ENCODE results near the gene ACSL3.

The ACSL3 gene

DNA sequence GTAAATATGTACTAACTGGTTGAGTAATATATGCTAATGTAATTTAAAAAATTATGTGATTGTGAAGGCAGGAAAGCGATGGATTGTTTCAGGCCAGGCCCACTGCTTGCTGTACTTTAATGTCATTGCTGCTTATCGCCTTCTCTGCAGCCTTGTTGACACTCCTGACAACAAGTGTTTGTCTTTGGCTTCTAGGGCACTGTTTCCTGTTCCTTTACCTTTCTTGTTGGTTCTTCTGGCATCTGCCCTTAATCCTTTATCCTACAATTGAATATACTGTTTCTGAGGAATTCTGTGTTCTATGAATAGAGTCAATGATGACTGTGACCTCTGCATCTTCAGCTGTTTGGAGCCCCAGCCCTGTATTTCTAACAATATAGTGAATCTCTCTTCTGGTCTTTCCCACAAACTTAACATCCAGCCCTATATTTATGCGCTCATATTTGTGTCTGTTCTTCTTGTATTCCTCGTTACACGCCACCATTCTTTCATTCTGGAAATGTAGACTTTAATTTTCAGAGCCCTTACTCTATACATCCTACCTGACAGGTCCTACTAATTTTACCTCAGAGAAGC, 17.6 kb downstream of the ACSL3 start:
- TF ChIP-seq, protein P1, sequence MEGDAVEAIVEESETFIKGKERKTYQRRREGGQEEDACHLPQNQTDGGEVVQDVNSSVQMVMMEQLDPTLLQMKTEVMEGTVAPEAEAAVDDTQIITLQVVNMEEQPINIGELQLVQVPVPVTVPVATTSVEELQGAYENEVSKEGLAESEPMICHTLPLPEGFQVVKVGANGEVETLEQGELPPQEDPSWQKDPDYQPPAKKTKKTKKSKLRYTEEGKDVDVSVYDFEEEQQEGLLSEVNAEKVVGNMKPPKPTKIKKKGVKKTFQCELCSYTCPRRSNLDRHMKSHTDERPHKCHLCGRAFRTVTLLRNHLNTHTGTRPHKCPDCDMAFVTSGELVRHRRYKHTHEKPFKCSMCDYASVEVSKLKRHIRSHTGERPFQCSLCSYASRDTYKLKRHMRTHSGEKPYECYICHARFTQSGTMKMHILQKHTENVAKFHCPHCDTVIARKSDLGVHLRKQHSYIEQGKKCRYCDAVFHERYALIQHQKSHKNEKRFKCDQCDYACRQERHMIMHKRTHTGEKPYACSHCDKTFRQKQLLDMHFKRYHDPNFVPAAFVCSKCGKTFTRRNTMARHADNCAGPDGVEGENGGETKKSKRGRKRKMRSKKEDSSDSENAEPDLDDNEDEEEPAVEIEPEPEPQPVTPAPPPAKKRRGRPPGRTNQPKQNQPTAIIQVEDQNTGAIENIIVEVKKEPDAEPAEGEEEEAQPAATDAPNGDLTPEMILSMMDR (IDR thresholded peaks at IDR 0.05; ENCODE audit: borderline replicate concordance, control extremely low read depth, extremely low read depth, insufficient read depth, missing control alignments) = no peak
- DNase-seq (ENCODE audit: low spot score) = no peak
- in situ Hi-C loops (cut with MboI; ENCODE audit: low sequenced_read_pairs, unreplicated experiment) = no loop called here

DNA sequence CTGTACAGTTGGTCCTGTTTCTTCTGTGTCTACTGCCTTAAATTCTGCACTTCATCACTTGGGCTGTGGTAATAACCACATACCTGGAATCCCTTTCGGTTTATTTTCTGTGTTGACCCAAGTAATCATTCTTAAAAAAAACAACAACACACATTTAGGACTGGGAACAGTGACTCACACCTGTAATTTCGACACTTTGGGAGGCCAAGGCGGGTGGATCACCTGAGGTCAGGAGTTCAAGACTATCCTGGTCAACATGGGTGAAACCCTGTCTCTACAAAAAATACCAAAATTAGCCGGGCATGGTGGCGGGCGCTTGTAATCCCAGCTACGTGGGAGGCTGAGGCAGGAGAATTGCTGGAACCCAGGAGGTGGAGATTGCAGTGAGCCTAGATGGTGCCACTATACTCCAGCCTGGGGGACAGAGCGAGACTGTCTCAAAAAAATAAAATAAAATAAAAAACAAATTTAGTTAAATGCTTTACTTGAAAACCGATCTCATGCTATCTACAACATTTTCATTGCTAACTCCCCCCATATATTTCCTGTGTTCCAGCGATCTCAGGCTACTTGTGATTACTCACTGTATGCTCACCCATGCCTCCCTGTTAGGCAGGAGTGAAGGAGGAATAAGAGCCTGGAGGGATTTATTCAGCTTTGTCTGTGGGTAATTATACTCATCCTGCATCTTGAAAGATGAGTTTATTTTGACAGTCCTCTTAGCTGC, 18.2 kb downstream of the ACSL3 start:
- TF ChIP-seq, protein P1 (IDR thresholded peaks at IDR 0.05; ENCODE audit: borderline replicate concordance, control extremely low read depth, extremely low read depth, insufficient read depth, missing control alignments) = no peak
- in situ Hi-C loops (cut with MboI; ENCODE audit: low sequenced_read_pairs, unreplicated experiment) = no loop called here
- no peak for DNase-seq (ENCODE audit: low spot score)

DNA sequence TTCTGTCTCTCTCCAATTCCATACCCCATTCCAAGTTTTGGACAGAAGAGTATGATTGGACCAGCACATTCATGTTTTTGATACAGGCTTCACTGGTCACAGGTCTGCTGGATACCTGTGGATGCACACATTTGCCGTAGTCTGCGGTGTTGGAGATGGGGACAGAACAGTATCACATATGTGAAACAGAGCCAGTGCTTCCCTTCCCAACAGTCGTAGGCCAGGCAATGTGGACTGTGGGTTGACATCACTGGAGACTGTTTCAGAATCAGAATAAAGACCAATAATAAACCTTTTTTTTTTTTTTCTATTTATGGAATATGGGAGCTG, 18.7 kb downstream of the ACSL3 start:
- DNase-seq (ENCODE audit: low spot score) = no peak
- in situ Hi-C loops (cut with MboI; ENCODE audit: low sequenced_read_pairs, unreplicated experiment) = no loop called here
- TF ChIP-seq, protein P1 (IDR thresholded peaks at IDR 0.05; ENCODE audit: borderline replicate concordance, control extremely low read depth, extremely low read depth, insufficient read depth, missing control alignments) = no peak

DNA sequence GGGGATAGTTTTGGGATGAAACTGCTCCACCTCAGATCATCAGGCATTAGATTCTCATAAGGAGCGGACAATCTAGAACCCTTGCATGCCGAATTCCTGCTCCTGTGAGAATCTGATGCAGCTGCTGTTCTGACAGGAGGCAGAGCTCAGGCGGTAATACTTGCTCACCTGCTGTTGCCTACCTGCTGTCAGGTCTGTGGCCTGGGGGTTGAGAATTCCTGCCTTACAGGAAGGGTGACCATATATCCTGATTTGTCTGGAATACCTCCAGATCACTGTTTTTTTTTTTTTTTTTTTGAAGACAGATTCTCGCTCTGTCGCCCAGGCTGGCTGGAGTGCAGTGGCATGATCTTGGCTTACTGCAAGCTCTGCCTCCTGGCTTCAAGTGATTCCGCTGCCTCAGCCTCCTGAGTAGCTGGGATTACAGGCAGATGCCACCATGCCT, 21.7 kb downstream of the ACSL3 start:
- no peak for DNase-seq (ENCODE audit: low spot score)
- in situ Hi-C loops (cut with MboI; ENCODE audit: low sequenced_read_pairs, unreplicated experiment) = no loop called here
- TF ChIP-seq, protein P1 (IDR thresholded peaks at IDR 0.05; ENCODE audit: borderline replicate concordance, control extremely low read depth, extremely low read depth, insufficient read depth, missing control alignments) = no peak

DNA sequence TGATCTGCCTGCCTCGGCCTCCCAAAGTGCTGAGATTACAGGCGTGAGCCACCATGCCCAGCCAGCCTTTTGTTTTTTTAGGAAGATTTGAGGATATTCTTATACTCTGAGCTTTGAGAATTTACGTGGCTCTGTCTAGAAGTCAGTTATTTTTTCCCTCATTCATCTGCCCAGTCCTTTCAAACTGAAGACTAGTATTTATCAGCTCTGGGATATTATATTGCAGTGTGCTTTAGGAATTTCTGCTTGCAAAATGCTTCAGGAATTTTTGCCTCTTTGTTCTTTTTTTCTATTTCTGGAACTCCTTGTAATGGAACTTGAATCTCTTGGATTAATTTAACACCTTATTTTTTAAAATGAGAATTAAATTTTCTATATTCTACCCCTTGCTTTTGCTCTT, 22.6 kb downstream of the ACSL3 start:
- no peak for DNase-seq (ENCODE audit: low spot score)
- TF ChIP-seq, protein P1 (IDR thresholded peaks at IDR 0.05; ENCODE audit: borderline replicate concordance, control extremely low read depth, extremely low read depth, insufficient read depth, missing control alignments) = no peak
- in situ Hi-C loops (cut with MboI; ENCODE audit: low sequenced_read_pairs, unreplicated experiment) = no loop called here

DNA sequence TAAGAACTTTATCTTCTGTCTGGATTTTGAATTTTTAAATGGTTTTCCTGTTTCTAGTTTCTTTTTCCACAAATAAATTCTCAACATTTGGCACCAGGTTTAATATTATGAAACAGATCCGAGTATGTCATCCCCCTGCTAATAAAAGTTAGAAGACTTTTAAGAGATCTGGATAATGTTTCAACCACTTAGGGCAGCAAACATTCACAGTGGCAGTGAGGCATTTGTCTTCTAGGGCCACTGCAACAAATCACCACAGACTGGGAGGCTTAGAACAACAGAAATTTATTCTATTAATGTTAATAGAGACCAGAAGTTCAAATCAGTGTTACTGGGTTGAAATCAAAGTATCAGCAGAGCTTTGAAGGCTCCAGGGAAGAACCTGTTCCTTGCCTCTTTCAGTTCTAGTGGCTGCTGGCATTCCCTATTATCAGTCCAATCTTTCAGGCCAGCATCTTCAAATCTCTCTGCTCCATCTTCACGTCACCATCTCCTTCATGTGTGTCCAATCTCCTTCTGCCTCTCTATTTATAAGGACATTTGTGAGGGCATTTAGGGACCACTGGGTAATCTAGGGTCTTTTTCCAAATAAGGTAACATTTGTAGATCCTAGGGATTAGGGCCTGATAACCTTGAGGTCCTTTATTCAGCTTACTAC, 23.4 kb downstream of the ACSL3 start:
- in situ Hi-C loops (cut with MboI; ENCODE audit: low sequenced_read_pairs, unreplicated experiment) = no loop called here
- DNase-seq (ENCODE audit: low spot score) = no peak
- TF ChIP-seq, protein P1 (IDR thresholded peaks at IDR 0.05; ENCODE audit: borderline replicate concordance, control extremely low read depth, extremely low read depth, insufficient read depth, missing control alignments) = no peak

All from GM13976 (cell line).